ENCODE results near the gene MFRP. TPM values are rescaled to one million over a fixed set of nuclear protein-coding genes. Genes with fewer than 3 reads are reported as not detected.
"Not testable (repeated sequence)": the region's sequence is repeated elsewhere in the genome, so short reads cannot be mapped to it uniquely, and the experiment has no call there.

The MFRP gene
- total RNA-seq = not detected

GRCh38 chr11:119346605-119347004 lies at the start of gene MFRP:
Gene MFRP (minus strand): TSS chr11:119346705. CDS start chr11:119346513, 192 bp downstream.
- Mint-ChIP-seq H3K4me3 (no peak within 1 kb of the TSS), H3K4me1 (ENCODE audit: low read depth) (peaks cover 6% of the 10 kb centered on the region), H3K36me3 (ENCODE audit: insufficient read depth) (no peaks in the 10 kb centered on the region), H3K27me3 (ENCODE audit: low read depth) (peaks cover 30% of the 10 kb centered on the region), H3K9me3 (no peaks in the 10 kb centered on the region)
- DNase-seq (no peak), ATAC-seq (no peak)

DNA sequence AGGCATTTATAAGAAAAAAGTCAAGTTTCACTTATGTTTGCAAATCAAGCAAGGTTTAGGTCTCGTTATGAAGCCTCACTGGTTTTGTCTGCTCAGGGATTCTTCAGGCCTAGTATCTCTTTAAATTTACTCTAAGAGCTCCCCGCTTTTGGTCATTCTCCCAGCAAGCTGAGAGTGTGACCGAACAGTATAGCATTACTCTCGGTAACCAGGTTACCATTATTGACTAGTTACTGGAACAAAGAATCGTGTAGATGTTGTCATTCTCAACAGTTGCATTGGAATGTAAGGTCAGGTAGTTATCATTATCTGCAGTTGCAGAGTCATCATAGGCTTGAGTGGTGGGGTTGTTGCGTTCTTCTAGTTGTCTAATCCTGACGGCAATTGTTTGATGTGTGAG lies 44.8 kb upstream of the MFRP start:
- H3K36me3 Mint-ChIP-seq (ENCODE audit: insufficient read depth) = peaks cover 2% of the 10 kb centered on the region
- H3K4me3 Mint-ChIP-seq = no peak overlapping the region
- H3K4me1 Mint-ChIP-seq (ENCODE audit: low read depth) = no peaks in the 10 kb centered on the region
- H3K27me3 Mint-ChIP-seq (ENCODE audit: low read depth) = peaks cover 16% of the 10 kb centered on the region
- DNase-seq (no peak), ATAC-seq (no peak)
- H3K9me3 Mint-ChIP-seq = no peaks in the 10 kb centered on the region

DNA sequence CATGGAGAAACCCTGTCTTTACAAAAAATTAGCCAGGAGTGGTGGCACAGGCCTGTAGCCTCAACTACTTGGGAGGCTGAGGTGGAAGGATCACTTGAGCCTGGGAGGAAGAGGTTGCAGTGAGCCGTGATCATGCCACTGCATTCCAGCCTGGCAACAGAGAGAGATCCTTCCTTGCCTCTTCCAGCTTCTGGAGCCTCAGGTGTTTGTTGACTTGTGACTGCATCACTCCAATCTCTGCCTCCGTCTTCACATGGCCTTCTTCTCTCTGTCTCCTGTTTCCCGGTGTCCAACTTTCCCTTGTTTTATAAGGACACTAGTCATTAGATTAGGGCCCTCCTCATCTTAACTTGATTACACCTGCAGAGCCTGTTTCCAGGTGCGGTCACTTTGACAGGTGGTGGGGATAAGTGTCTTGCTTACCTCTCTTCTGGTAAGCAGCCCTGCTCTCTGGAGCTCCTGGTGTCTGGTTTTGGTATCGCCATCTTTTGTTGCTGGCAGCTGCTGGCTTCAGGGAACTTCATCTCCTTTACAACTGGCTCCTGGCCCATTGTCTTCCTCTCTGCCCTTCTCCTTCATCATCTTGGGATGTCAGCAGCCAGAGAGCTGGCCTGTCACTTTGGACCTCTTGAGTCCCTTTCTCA lies 43.2 kb upstream of the MFRP start:
- peak in 1 of 2 donors; percentile 54 for ATAC-seq

GRCh38 chr11:119388103-119388502 lies 41.6 kb upstream of the MFRP start:
- Mint-ChIP-seq H3K27me3 (ENCODE audit: low read depth) (peaks cover 7% of the 10 kb centered on the region), H3K9me3 (no peaks in the 10 kb centered on the region), H3K4me3 (no peak overlapping the region), H3K4me1 (ENCODE audit: low read depth) (no peaks in the 10 kb centered on the region), H3K36me3 (ENCODE audit: insufficient read depth) (peaks cover 2% of the 10 kb centered on the region)
- ATAC-seq (no peak), DNase-seq (no peak)

More for the DNA sequence above, 43.2 kb upstream of the MFRP start:
- H3K9me3 Mint-ChIP-seq = no peaks in the 10 kb centered on the region
- peaks cover 12% of the 10 kb centered on the region for H3K27me3 Mint-ChIP-seq (ENCODE audit: low read depth)
- H3K4me3 Mint-ChIP-seq = no peak overlapping the region
- no peak for DNase-seq
- H3K4me1 Mint-ChIP-seq (ENCODE audit: low read depth) = no peaks in the 10 kb centered on the region
- peaks cover 2% of the 10 kb centered on the region for H3K36me3 Mint-ChIP-seq (ENCODE audit: insufficient read depth)

GRCh38 chr11:119384332-119384731 lies 37.8 kb upstream of the MFRP start:
- Mint-ChIP-seq H3K4me3 (no peak overlapping the region), H3K36me3 (ENCODE audit: insufficient read depth) (no peaks in the 10 kb centered on the region), H3K4me1 (ENCODE audit: low read depth) (no peaks in the 10 kb centered on the region), H3K9me3 (no peaks in the 10 kb centered on the region), H3K27me3 (ENCODE audit: low read depth) (peaks cover 2% of the 10 kb centered on the region)
- no peak for ATAC-seq
- no peak for DNase-seq

DNA sequence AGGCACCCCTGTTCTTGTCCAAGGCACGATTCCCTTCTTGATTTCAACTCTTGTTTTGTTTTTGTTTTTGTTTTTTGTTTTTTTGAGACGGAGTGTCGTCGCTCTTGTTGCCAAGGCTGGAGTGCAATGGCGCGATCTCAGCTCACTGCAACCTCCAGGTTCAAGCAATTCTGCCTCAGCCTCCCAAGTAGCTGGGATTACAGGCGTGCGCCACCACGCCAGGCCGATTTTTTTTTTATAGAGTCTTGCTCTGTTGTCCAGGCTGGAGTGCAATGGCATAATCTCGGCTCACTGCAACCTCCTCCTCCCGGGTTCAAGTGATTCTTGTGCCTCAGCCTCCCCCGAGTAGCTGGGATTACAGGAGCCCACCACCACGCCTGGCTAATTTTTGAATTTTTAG lies 36.0 kb upstream of the MFRP start:
- ATAC-seq; H3K27me3 Mint-ChIP-seq (ENCODE audit: low read depth); DNase-seq; H3K9me3 Mint-ChIP-seq; H3K4me1 Mint-ChIP-seq (ENCODE audit: low read depth); H3K4me3 Mint-ChIP-seq; H3K36me3 Mint-ChIP-seq (ENCODE audit: insufficient read depth): not testable (repeated sequence)

DNA sequence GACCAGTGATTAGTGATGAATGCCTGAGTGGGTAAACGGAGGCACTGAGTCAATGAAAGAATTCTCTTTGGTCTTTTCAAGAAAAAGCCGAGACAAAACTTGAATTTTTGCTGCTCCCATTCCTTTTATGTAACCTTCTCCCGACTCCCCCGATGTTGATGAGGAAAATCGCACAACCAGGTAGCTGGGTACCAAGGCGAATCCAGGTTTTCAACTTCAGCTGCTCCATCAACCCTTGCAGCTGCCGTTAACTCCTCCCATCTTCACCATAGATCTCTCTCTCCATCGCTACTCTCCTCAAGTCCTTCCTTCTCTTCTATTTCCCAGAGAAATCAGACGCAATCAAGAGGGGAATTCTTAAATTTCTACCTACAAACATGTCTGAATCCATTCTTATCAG lies 35.6 kb upstream of the MFRP start:
- H3K4me3 Mint-ChIP-seq = no peak overlapping the region
- no peaks in the 10 kb centered on the region for H3K4me1 Mint-ChIP-seq (ENCODE audit: low read depth)
- no peaks in the 10 kb centered on the region for H3K27me3 Mint-ChIP-seq (ENCODE audit: low read depth)
- no peaks in the 10 kb centered on the region for H3K9me3 Mint-ChIP-seq
- ATAC-seq (no peak), DNase-seq (no peak)
- H3K36me3 Mint-ChIP-seq (ENCODE audit: insufficient read depth) = no peaks in the 10 kb centered on the region

- ATAC-seq (peak; percentile 98 to 99), DNase-seq (peak; percentile 98)
- Mint-ChIP-seq H3K4me1 (ENCODE audit: low read depth) (no peaks in the 10 kb centered on the region), H3K36me3 (ENCODE audit: insufficient read depth) (no peaks in the 10 kb centered on the region), H3K4me3 (no peak within 1 kb of the TSS), H3K27me3 (ENCODE audit: low read depth) (no peaks in the 10 kb centered on the region), H3K9me3 (no peaks in the 10 kb centered on the region)
Measured at GRCh38 chr11:119381181-119381988, 34.9 kb upstream of the MFRP start, which contains the start of gene USP2. Gene USP2 (minus strand): TSS chr11:119381690. CDS start chr11:119373480, 8,210 bp downstream.

- Mint-ChIP-seq H3K27me3 (ENCODE audit: low read depth) (no peaks in the 10 kb centered on the region), H3K4me1 (ENCODE audit: low read depth) (no peaks in the 10 kb centered on the region)
- no peak for ATAC-seq
Measured at GRCh38 chr11:119380827-119381180, 34.3 kb upstream of the MFRP start.

DNA sequence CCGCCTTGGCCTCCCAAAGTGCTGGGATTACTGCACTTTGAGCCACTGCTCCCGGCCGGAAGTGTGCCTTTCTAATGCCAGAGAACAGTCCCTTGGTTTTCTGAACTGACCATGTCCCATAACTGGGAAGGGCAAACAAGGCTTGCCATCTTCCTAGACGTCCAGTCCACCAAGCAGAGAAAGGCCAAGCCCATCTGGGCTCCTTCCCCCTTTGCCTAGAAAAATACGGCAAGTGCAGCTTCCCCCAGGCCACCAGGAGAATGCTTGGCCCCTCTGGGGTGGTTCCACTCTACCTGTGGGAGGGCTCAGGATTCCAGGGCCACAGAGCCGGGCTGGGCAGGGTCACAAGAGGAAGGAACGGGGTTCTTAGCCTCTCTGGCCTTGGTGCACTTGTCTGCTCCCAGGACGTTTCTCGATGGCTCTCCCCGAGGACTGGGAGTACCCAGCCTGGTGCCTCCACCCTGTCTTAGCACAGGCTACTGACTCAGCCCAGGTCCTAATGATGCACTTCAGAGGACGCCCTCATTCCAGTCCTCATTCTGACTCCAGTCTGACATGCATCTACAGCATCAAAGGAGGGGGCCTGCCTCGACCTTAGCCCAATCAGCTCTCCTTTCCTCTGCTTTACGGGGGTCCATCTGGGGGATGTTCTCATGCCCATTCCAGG lies 33.8 kb upstream of the MFRP start:
- Mint-ChIP-seq H3K27me3 (ENCODE audit: low read depth) (no peaks in the 10 kb centered on the region), H3K4me3 (no peak overlapping the region), H3K9me3 (no peaks in the 10 kb centered on the region), H3K36me3 (ENCODE audit: insufficient read depth) (no peaks in the 10 kb centered on the region), H3K4me1 (ENCODE audit: low read depth) (no peaks in the 10 kb centered on the region)
- DNase-seq (no peak), ATAC-seq (no peak)

More at GRCh38 chr11:119380827-119381180, 34.3 kb upstream of the MFRP start:
- H3K4me3 Mint-ChIP-seq = no peak overlapping the region
- H3K9me3 Mint-ChIP-seq = no peaks in the 10 kb centered on the region
- H3K36me3 Mint-ChIP-seq (ENCODE audit: insufficient read depth) = no peaks in the 10 kb centered on the region
- DNase-seq = no peak

GRCh38 chr11:119378851-119379465 lies 32.5 kb upstream of the MFRP start:
- no peak for ATAC-seq
- Mint-ChIP-seq H3K9me3 (no peaks in the 10 kb centered on the region), H3K36me3 (ENCODE audit: insufficient read depth) (no peaks in the 10 kb centered on the region), H3K27me3 (ENCODE audit: low read depth) (no peaks in the 10 kb centered on the region), H3K4me3 (no peak overlapping the region), H3K4me1 (ENCODE audit: low read depth) (peaks cover 1% of the 10 kb centered on the region)
- DNase-seq = no peak

DNA sequence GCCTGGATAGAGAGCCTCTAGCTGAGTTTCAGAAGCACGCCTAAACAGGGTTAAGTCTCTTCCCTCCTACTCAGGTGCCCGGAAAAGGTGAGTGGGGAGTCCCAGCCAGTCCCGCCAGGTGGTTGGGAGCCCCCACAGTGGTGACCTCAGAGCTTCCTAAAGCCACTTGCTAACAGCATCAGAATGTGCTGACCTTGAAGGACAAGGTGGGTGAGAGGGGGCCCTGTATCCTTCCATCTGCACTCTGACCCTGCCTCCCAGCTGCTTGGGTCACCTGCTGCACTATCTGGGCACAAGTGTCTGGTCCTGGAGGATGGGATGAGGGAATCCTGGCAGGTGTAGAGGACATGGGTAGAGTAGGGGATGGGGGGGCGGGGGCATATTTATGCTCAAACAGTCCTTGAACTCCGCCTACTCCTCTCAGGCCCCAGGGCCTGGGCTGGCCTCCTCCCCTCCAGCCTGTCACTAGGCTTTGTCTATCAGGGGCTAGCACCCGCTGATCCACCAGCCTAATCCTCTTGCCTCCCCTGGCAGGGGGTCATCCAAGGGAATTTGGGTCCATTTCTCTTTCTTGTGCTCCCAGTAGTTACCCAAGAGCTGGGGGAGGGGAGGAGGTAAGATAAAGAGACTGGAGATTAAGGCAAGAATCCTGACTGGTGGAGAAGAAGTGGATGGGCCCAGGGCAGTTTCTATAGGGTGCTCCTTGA lies 31.6 kb upstream of the MFRP start:
- Mint-ChIP-seq H3K4me1 (ENCODE audit: low read depth) (peaks cover 10% of the 10 kb centered on the region), H3K36me3 (ENCODE audit: insufficient read depth) (no peaks in the 10 kb centered on the region), H3K4me3 (no peak overlapping the region), H3K27me3 (ENCODE audit: low read depth) (no peaks in the 10 kb centered on the region), H3K9me3 (no peaks in the 10 kb centered on the region)
- DNase-seq = no peak
- no peak for ATAC-seq

GRCh38 chr11:119377112-119377901 lies 30.8 kb upstream of the MFRP start:
- H3K9me3 Mint-ChIP-seq = no peaks in the 10 kb centered on the region
- ATAC-seq (no peak), DNase-seq (no peak)
- H3K27me3 Mint-ChIP-seq (ENCODE audit: low read depth) = no peaks in the 10 kb centered on the region
- H3K36me3 Mint-ChIP-seq (ENCODE audit: insufficient read depth) = no peaks in the 10 kb centered on the region
- H3K4me3 Mint-ChIP-seq = no peak overlapping the region
- H3K4me1 Mint-ChIP-seq (ENCODE audit: low read depth) = peaks cover 10% of the 10 kb centered on the region

Data from activated T-cell treated with anti-CD3 and anti-CD28 coated beads, Interleukin-2, amount 50 U/mL, for 4 hours (primary cell).